ENCODE results near the gene S1PR5.
"Not testable (repeated sequence)": the region's sequence is repeated elsewhere in the genome, so short reads cannot be mapped to it uniquely, and the experiment has no call there.

S1PR5 gene

GRCh38 chr19:10543420-10544241 lies 26.4 kb upstream of the S1PR5 start, which contains the start of gene ATG4D:
ATG4D (plus strand) TSS chr19:10543904; CDS start chr19:10544091, 187 bp downstream.
- peak; percentile 53 for DNase-seq

- DNase-seq, result no peak
These were observed 25.8 kb upstream of the S1PR5 start for GRCh38 chr19:10543059-10543419.

- not testable (repeated sequence) for DNase-seq
These were observed 21.8 kb upstream of the S1PR5 start for GRCh38 chr19:10539016-10539415.

GRCh38 chr19:10538204-10538983 lies 21.1 kb upstream of the S1PR5 start:
- no peak for DNase-seq

- DNase-seq, result no peak
These were observed 20.4 kb upstream of the S1PR5 start for GRCh38 chr19:10537668-10538067.

- DNase-seq, result no peak
These were observed 18.4 kb upstream of the S1PR5 start for GRCh38 chr19:10535613-10536012.

- DNase-seq, result peak; percentile 88
These were observed 16.6 kb upstream of the S1PR5 start for GRCh38 chr19:10533646-10534386.

- no peak for DNase-seq
These were observed 15.2 kb upstream of the S1PR5 start for GRCh38 chr19:10532457-10532856.

GRCh38 chr19:10526887-10527286 lies 9.6 kb upstream of the S1PR5 start:
- DNase-seq, result not testable (repeated sequence)

GRCh38 chr19:10525636-10526035 lies 8.4 kb upstream of the S1PR5 start:
- DNase-seq, result no peak

GRCh38 chr19:10523135-10523636 lies 5.9 kb upstream of the S1PR5 start:
- DNase-seq, result no peak

GRCh38 chr19:10521461-10522171 lies 4.4 kb upstream of the S1PR5 start:
- DNase-seq, result no peak

- DNase-seq, result no peak
These were observed 3.5 kb upstream of the S1PR5 start for GRCh38 chr19:10520652-10521318.

- no peak for DNase-seq
These were observed 2.2 kb upstream of the S1PR5 start for GRCh38 chr19:10519421-10519820.

GRCh38 chr19:10518444-10519361 lies 1.5 kb upstream of the S1PR5 start:
- no peak for DNase-seq

GRCh38 chr19:10517760-10518443 lies 655 bp upstream of the S1PR5 start:
- DNase-seq, result no peak

- DNase-seq, result no peak
These were observed 468 bp downstream of the S1PR5 start for GRCh38 chr19:10516671-10517286.

GRCh38 chr19:10516064-10516385 lies 1.2 kb downstream of the S1PR5 start:
- DNase-seq, result no peak

- no peak for DNase-seq
These were observed 2.8 kb downstream of the S1PR5 start for GRCh38 chr19:10514211-10515145.

Measured in fibroblast of upper back skin (primary cell).